Dermis microvascular lymphatic vessel endothelial cell (primary cell): ENCODE data around the gene MS4A10. TPM values are rescaled to one million over a fixed set of nuclear protein-coding genes. Genes with fewer than 3 reads are reported as not detected.
"Not testable (repeated sequence)": the region's sequence is repeated elsewhere in the genome, so short reads cannot be mapped to it uniquely, and the experiment has no call there.

ENCODE experiments used
- DNase-seq, 2 donors: peaks; one replicate each; pipeline versions ENCODE4 v3.0.0 to v3.0.0-alpha.2; 2010; ENCODE audit warnings: low read depth in 2 of 2
- total RNA-seq: library from RNA; depleted of rRNA; stranded (reverse); fragments of >200 nt; gene quantifications from 2 replicates; pipeline ENCODE4 v1.2.1, GENCODE V29; 2014

The MS4A10 gene
- not detected in 2 replicates for total RNA-seq

DNA sequence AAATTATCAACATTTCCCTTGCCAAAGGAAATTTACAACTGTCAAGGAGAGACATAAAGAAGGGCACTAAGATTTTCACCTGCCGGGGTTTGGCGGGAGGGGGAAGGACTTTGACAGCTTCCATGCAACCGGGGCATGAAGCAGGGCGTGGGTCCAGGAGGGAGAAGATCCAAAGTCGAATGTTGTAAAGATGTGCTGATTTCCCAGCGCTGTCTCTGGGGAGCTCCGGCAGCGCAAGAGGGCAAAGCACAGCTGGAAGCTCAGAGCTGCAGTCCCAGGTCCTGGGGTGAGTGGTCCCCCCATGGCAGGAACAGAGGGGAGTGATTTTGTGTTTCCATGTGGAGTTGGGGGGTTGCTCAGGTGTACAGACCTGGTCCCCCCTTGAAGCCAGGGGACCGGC, at the start of gene MS4A10:
Gene MS4A10 (plus strand): TSS at position 198 of the 400 bp plus-strand sequence. CDS start 5,003 bp downstream, outside the sequence.
- no peak for DNase-seq

GRCh38 chr11:60739114-60739513, 46.0 kb upstream of the MS4A10 start:
- no peak for DNase-seq

GRCh38 chr11:60740573-60740972, 44.6 kb upstream of the MS4A10 start:
- no peak for DNase-seq

DNA sequence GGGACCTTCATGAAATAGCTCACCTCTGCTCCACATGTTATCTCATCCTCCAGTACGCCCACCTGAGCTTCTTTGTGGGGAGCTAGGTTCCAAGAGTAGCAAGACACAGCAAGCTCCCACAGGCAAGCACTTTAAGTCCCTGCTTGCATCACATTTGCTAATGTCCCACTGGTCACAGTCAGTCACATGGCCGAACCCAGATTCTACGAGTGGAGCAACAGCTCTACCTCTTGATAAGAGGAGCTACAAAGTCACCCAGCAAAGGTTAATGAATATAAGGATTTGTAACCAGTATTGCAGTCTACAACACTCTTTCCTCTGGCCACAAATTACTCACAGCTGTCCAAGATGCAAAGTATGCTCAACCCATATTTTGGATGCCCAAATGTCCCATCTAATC, 43.7 kb upstream of the MS4A10 start:
- DNase-seq: no peak

DNA sequence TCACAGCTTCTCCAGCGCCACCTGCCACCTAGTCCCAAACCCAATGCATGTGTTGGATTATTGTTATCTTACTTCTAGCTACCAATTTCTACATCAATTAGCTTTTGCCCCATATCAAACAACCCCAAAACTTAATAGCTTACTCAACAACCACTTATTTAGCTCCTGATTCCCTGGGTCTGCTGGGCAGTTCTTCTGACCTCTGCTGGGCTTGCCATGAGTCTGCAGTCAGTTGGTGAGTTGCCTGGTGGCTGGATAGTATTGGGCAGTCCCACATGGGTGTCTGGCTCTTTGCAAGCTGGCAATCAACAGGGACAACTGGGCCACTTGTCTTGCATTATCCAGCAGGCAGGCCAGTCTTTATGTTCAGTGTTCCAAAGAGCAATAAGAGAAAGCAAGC, 42.1 kb upstream of the MS4A10 start:
- no peak for DNase-seq

- no peak for DNase-seq
These were observed 41.0 kb upstream of the MS4A10 start for GRCh38 chr11:60744114-60744513.

- no peak for DNase-seq
These were observed 37.7 kb upstream of the MS4A10 start for GRCh38 chr11:60747359-60747873.

DNA sequence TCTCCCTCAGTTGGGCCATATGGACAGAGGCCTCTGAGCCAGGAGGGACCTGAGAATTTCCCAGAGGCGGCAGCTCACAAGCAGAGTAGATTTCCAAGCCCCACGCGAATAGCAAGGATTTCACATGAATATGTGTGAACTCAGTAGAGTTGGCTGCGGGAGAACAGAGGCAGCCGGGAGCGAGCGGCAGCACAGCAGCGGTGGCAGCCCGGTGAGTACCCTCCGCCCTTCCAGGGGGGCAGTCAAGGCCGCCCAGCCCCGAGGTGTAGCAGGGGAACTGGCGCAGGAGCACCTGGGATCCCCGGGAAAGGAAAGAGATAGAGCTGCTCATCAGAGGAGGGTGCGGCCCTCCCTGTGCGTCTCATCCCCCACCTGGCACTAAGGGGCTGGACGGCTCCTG, 36.9 kb upstream of the MS4A10 start:
- no peak for DNase-seq

GRCh38 chr11:60748821-60749220, 36.3 kb upstream of the MS4A10 start:
- DNase-seq: no peak

- DNase-seq: no peak
These were observed 34.2 kb upstream of the MS4A10 start for GRCh38 chr11:60750911-60751310.

DNA sequence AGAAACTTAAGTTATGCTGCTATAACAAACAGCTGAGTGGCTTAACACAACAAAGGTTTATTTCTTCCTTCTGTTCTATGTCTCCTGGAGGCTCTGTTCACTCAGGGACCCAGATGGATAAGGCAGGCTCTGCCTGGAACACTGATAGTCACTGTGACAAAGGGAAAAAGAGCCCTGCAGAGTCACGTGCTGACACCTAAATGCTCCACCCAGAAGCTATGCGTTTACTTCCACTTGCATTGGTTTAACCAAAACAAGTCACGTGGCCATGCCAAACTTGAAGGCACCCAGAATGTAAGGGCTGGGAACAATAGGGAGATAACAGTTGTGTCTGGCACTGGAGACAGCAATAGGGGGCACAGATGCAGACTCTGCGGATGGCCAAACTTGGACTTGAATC, 31.8 kb upstream of the MS4A10 start:
- no peak for DNase-seq

DNA sequence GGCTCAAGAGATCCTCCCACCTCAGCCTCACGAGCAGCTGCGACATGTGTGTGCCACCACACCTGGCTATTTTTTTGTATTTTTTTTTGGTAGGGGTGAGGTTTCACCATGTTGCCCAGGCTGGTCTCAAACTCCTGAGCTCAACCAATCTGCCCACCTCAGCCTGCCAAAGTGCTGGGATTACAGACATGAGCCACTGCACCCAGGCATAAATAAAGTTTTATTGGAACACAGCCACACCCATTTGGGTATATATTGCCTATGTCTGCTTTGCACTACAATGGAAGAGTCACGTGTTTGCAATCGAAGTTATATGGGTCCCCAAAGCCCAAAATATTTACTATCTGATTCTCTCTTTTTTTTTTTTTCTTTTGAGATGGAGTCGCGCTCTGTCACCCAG, 30.2 kb upstream of the MS4A10 start:
- no peak for DNase-seq

- peak in 1 of 2 donors; percentile 26 for DNase-seq
These were observed 28.7 kb upstream of the MS4A10 start, which contains the start of gene MS4A15 for GRCh38 chr11:60756307-60757032. Gene MS4A15, plus strand, starts transcription at chr11:60756867. Its CDS starts 6,867 bp downstream, at chr11:60763734.

- no peak for DNase-seq
These were observed 27.8 kb upstream of the MS4A10 start for GRCh38 chr11:60757231-60757800.

- not testable (repeated sequence) for DNase-seq
These were observed 26.5 kb upstream of the MS4A10 start for GRCh38 chr11:60758671-60759070.

DNA sequence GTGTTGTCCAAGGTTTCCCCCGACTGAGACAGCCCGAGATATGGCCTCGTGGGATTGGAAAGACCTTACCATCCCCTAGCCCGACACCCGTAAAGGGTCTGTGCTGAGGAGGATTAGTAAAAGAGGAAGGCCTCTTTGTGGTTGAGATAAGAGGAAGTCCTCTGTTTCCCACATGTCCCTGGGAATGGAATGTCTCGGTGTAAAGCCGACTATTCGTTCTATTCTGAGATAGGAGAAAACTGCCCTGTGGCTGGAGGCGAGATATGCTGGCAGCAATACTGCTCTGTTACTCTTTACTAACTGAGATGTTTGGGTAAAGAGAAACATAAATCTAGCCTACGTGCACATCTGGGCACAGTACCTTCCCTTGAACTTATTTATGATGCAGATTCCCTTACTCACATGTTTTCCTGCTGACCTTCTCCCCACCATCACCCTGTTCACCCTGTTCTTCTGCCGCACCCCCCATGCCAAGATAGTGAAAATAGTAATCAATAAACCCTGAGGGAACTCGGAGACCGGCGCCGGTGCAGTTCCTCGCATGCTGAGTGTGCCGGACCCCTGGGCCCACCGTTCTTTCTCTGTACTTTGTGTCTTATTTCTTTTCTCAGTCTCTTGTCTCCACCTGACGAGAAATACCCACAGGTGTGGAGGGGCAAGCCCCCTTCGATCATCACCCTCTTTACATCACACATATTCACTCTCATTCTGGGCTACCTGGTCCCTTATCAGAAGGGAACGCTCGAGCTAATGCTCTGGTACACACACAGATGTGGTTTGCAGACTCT, 25.5 kb upstream of the MS4A10 start:
- not testable (repeated sequence) for DNase-seq

GRCh38 chr11:60761436-60762190, 23.5 kb upstream of the MS4A10 start:
- DNase-seq: no peak

DNA sequence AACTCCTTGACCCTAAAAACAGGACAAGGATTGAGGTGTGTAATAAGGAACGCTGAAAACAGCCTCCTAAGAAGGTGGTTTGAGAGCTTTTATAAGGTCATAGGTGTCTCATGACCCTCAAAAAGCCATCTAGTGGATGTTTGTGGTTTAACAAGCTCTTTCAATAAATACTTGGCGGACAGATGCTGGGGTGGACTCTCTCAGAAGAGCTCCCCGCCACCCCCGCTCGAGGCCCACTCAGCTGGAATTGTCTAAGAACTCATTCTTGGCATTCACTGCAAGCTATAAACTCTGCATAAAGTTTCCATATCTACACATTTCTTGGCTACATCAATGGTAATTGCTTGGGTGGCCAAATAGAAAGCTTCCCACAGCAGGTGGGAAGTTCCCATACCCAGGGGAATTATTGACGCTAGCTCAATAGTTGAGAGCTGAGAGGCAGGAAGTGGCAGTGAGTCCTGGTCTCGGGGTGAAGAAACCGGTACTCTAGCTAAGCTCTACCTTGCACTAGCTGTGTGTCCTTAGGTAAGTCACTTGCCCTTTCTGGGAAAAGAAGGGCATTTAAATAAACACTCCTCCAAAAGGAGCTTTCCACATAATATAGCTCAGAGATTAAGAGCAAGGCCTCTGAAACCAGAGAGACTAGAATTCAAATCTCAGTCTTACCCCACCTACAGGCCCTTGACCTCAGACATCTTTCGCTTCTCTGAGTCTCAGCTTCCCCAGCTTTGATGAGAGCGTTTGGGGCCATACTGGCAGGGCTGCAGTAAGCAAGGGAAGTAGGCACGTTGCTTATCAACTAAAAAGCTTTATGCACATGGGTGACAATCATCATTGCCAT, 22.1 kb upstream of the MS4A10 start:
- DNase-seq: peak in 1 of 2 donors; percentile 11

GRCh38 chr11:60763692-60764369, 21.3 kb upstream of the MS4A10 start:
- DNase-seq: no peak

DNA sequence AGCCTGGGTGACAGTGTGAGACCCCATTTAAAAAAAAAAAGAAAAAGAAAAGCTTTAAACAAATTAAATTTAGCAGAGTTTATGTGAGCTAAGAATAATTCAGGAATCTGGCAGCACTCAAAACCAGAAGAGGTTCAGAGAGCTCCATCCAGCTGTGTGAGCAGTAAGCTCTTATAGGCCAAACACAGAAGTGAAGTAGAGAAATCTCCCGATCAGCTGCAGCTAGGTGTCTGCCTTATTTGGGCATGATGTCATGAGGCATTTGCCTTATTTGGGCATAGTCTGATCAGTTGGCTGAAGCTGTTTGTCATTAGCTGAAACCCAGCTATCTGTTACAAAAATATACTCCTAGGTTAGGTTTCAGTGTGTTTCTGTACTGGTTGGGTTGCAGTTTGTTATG, 20.3 kb upstream of the MS4A10 start:
- no peak for DNase-seq
